ENCODE measurements around the gene CDKN1C.
A peak's percentile ranks its signal among the peaks of the same experiment; 100 is the strongest.

The CDKN1C gene
- long read RNA-seq = 0 reads

DNA sequence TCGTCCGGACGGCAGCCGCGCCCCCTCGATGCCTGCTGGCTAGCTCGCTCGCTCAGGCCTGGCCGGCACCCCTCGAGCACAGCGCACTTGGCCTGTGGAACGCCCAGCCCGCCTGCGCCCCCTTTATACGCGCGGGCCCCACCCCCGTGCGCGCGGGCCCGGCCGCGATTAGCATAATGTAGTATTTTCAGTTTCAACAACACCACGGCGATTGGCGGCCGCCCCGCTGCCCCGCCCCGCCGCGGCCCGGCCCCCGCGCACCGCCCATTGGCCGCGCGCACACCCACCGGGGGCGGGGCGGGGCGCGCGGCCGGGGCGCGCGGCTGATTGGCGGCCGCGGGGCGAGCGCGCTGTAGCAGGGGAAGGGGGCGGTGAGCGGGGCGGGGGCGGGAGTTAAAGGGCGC is at the start of gene CDKN1C:
Gene CDKN1C (minus strand): TSS at position 98 of the 404 bp plus-strand sequence. CDS start 319 bp downstream, outside the sequence.
- Histone ChIP-seq H3K4me3 (replicated peaks; ENCODE audit: insufficient read depth, low read length) (peak within 1 kb of the TSS; percentile 58), H3K27me3 (ENCODE audit: insufficient read depth, poor library complexity, severe bottlenecking) (peaks cover 29% of the 10 kb centered on the region), H3K27ac (replicated peaks) (no peak within 1 kb of the TSS)
- TF ChIP-seq SPI1 (IDR thresholded peaks at IDR 0.05; ENCODE audit: borderline replicate concordance, low read depth) (no peak), GABPA (IDR thresholded peaks at IDR 0.05; ENCODE audit: low read depth) (no peak), POLR2AphosphoS5 (IDR thresholded peaks at IDR 0.05; ENCODE audit: low read depth) (no peak)
- TF ChIP-seq, protein P1, sequence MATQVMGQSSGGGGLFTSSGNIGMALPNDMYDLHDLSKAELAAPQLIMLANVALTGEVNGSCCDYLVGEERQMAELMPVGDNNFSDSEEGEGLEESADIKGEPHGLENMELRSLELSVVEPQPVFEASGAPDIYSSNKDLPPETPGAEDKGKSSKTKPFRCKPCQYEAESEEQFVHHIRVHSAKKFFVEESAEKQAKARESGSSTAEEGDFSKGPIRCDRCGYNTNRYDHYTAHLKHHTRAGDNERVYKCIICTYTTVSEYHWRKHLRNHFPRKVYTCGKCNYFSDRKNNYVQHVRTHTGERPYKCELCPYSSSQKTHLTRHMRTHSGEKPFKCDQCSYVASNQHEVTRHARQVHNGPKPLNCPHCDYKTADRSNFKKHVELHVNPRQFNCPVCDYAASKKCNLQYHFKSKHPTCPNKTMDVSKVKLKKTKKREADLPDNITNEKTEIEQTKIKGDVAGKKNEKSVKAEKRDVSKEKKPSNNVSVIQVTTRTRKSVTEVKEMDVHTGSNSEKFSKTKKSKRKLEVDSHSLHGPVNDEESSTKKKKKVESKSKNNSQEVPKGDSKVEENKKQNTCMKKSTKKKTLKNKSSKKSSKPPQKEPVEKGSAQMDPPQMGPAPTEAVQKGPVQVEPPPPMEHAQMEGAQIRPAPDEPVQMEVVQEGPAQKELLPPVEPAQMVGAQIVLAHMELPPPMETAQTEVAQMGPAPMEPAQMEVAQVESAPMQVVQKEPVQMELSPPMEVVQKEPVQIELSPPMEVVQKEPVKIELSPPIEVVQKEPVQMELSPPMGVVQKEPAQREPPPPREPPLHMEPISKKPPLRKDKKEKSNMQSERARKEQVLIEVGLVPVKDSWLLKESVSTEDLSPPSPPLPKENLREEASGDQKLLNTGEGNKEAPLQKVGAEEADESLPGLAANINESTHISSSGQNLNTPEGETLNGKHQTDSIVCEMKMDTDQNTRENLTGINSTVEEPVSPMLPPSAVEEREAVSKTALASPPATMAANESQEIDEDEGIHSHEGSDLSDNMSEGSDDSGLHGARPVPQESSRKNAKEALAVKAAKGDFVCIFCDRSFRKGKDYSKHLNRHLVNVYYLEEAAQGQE (IDR thresholded peaks at IDR 0.05; ENCODE audit: insufficient replicate concordance, low read depth) = no peak
- TF ChIP-seq, protein P2, sequence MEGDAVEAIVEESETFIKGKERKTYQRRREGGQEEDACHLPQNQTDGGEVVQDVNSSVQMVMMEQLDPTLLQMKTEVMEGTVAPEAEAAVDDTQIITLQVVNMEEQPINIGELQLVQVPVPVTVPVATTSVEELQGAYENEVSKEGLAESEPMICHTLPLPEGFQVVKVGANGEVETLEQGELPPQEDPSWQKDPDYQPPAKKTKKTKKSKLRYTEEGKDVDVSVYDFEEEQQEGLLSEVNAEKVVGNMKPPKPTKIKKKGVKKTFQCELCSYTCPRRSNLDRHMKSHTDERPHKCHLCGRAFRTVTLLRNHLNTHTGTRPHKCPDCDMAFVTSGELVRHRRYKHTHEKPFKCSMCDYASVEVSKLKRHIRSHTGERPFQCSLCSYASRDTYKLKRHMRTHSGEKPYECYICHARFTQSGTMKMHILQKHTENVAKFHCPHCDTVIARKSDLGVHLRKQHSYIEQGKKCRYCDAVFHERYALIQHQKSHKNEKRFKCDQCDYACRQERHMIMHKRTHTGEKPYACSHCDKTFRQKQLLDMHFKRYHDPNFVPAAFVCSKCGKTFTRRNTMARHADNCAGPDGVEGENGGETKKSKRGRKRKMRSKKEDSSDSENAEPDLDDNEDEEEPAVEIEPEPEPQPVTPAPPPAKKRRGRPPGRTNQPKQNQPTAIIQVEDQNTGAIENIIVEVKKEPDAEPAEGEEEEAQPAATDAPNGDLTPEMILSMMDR (IDR thresholded peaks at IDR 0.05; ENCODE audit: insufficient read depth, low read length) = no peak
- DNase-seq (ENCODE audit: low read depth in 1 of 2, low spot score in 1 of 2) = peak in 1 of 2 experiments; percentile 59

DNA sequence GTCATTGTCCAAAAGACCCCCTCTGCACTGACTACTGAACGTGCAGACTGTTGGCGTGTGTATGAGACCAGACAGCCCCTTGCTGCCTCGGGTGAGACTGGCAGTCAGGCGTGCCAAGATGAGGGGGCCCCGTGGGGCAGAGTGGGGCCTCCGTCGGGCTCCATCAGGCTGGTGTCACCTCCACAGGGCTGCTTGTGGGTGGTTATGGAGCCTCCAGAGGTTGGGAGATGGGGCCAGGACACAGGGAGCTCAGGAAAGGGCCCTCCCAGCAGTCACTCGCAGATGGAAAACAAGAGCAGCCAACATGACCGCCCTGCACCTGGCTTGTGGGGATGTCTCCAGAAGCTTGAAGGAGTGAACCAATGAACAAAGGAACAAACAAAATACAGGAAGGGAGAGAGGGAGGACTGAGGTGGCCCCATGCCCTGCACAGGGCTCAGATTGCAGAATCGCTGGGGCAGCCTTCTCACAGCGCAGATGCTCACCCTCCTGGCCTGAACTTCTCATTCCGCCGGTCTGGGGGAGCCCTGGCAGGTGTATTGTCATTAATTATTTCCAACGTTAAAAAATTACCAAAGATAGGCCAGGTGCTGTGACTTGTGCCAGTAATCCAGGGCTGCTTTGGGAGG is 49.1 kb upstream of the CDKN1C start:
- H3K27me3 ChIP-seq (ENCODE audit: insufficient read depth, poor library complexity, severe bottlenecking) = peaks cover 4% of the 10 kb centered on the region
- DNase-seq (ENCODE audit: low read depth in 1 of 2, low spot score in 1 of 2) = no peak
- no peak for TF ChIP-seq SPI1 (IDR thresholded peaks at IDR 0.05; ENCODE audit: borderline replicate concordance, low read depth)
- TF ChIP-seq, protein P1 (IDR thresholded peaks at IDR 0.05; ENCODE audit: insufficient replicate concordance, low read depth) = no peak
- TF ChIP-seq POLR2AphosphoS5 (IDR thresholded peaks at IDR 0.05; ENCODE audit: low read depth) = no peak
- TF ChIP-seq, protein P2 (IDR thresholded peaks at IDR 0.05; ENCODE audit: insufficient read depth, low read length) = no peak
- no peak for TF ChIP-seq GABPA (IDR thresholded peaks at IDR 0.05; ENCODE audit: low read depth)
- no peak overlapping the region for H3K27ac ChIP-seq (replicated peaks)
- H3K4me3 ChIP-seq (replicated peaks; ENCODE audit: insufficient read depth, low read length) = no peak overlapping the region

DNA sequence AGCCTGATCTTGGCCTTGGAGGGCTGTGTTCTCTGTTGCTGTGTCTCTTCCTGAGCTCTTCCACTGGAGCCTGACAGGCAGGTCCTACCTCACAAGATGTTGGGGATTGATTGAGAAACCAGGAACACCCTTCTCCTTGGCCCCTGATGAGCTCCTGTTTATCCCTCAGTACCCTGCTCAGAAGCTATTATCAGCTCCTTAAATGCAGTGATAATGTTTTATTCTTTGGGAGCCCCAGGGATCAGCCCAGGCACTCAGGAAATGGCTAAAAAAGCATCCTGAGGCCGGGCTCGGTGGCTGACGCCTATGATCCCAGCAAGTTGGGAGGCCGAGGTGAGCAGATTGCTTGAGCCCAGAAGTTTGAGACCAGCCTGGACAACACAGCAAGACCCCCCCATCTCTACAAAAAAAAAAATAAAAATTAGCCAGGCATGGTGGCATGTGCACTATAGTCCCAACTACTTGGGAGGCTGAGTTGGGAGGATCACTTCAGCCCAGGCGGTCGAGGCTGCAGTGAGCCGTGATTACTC is 48.5 kb upstream of the CDKN1C start:
- TF ChIP-seq, protein P1 (IDR thresholded peaks at IDR 0.05; ENCODE audit: insufficient replicate concordance, low read depth) = no peak
- TF ChIP-seq POLR2AphosphoS5 (IDR thresholded peaks at IDR 0.05; ENCODE audit: low read depth) = no peak
- Histone ChIP-seq H3K4me3 (replicated peaks; ENCODE audit: insufficient read depth, low read length) (no peak overlapping the region), H3K27ac (replicated peaks) (peak overlapping the region; percentile 54), H3K27me3 (ENCODE audit: insufficient read depth, poor library complexity, severe bottlenecking) (peaks cover 6% of the 10 kb centered on the region)
- DNase-seq (ENCODE audit: low read depth in 1 of 2, low spot score in 1 of 2) = no peak
